Transverse colon (tissue), 4 donors: Measurements from ENCODE around the gene EHMT2.

Experiments used
- CTCF ChIP-seq, 5 experiments: fragments of 200-600 bp in 3 of 5; fragments of 450-650 bp in 2 of 5; sonication (generic) in 3 of 5; IDR thresholded peaks; 1 replicate in 2 of 5; 2 replicates in 3 of 5; pipeline ENCODE4 v1.5.1; 2016 to 2017; ENCODE audit warnings: antibody characterized with exemption in 5 of 5, inconsistent platforms in 3 of 5, mild to moderate bottlenecking in 2 of 5, moderate library complexity in 1 of 5
- POLR2A ChIP-seq: fragments of 450-650 bp; IDR thresholded peaks from one replicate; pipeline ENCODE4 v1.6.1; 2016; ENCODE audit warnings: antibody characterized with exemption, mild to moderate bottlenecking, moderate library complexity
- POLR2AphosphoS5 ChIP-seq, 3 donors: sonication (generic); formaldehyde crosslinking; IDR thresholded peaks; one replicate each; pipeline ENCODE4 v1.6.1; 2016; ENCODE audit warnings: antibody characterized with exemption in 3 of 3

GRCh38 chr6:31837369-31838113 lies 60.0 kb downstream of the EHMT2 start:
- peak in 1 of 3 donors; percentile 18 for TF ChIP-seq POLR2AphosphoS5 (IDR thresholded peaks at IDR 0.05)
- TF ChIP-seq CTCF (IDR thresholded peaks at IDR 0.05) = peak in 1 of 5 experiments; percentile 9
- TF ChIP-seq POLR2A = no peak
